A673 (cell line): ENCODE measurements around the gene SYNGR2.
A peak's percentile ranks its signal among the peaks of the same experiment; 100 is the strongest.

ENCODE experiments used
- EZH2 ChIP-seq: fragments of 200-600 bp; sonication (generic); IDR thresholded peaks from 2 replicates; pipeline ENCODE4 v1.6.1; 2017; ENCODE audit warnings: borderline replicate concordance, low read depth, mild to moderate bottlenecking, mixed read lengths, antibody characterized with exemption, low read length; ENCODE audit not compliant: poor library complexity, severe bottlenecking
- TF ChIP-seq, protein P1 (sequence below): fragments of 300-800, 200-600 bp; sonication (generic); conservative IDR thresholded peaks from 2 replicates; pipeline ENCODE4 v1.5.1; 2017; ENCODE audit warnings: low read depth, mild to moderate bottlenecking, antibody characterized with exemption, low read length, moderate library complexity, mixed read lengths

- TF ChIP-seq, protein P1, sequence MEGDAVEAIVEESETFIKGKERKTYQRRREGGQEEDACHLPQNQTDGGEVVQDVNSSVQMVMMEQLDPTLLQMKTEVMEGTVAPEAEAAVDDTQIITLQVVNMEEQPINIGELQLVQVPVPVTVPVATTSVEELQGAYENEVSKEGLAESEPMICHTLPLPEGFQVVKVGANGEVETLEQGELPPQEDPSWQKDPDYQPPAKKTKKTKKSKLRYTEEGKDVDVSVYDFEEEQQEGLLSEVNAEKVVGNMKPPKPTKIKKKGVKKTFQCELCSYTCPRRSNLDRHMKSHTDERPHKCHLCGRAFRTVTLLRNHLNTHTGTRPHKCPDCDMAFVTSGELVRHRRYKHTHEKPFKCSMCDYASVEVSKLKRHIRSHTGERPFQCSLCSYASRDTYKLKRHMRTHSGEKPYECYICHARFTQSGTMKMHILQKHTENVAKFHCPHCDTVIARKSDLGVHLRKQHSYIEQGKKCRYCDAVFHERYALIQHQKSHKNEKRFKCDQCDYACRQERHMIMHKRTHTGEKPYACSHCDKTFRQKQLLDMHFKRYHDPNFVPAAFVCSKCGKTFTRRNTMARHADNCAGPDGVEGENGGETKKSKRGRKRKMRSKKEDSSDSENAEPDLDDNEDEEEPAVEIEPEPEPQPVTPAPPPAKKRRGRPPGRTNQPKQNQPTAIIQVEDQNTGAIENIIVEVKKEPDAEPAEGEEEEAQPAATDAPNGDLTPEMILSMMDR = peak; percentile 82
- TF ChIP-seq EZH2 = no peak
Measured at GRCh38 chr17:78186692-78187595, 18.6 kb downstream of the SYNGR2 start, which contains the start of the genes AFMID and TK1.
